HFF-Myc (cell line): ENCODE data around the gene OLFML3.
A peak's percentile ranks its signal among the peaks of the same experiment; 100 is the strongest.

Source experiments
- DNase-seq: peaks from one replicate; pipeline ENCODE4 v3.0.0-alpha.2; 2011; ENCODE audit warnings: low read depth; ENCODE audit errors: extremely low read depth
- H3K4me3 ChIP-seq: replicated peaks from 2 replicates; pipeline ENCODE4 v1.5.1; 2011; ENCODE audit warnings: low read depth, mild to moderate bottlenecking, control low read depth, low read length
- TF ChIP-seq, protein P1 (sequence below): IDR thresholded peaks from 2 replicates; pipeline ENCODE4 v1.5.1; 2012; ENCODE audit warnings: mild to moderate bottlenecking, low read depth, low read length, control low read depth; ENCODE audit errors: missing control alignments

The OLFML3 gene

GRCh38 chr1:113949007-113949406 lies 30.3 kb upstream of the OLFML3 start:
- H3K4me3 ChIP-seq: no peak overlapping the region
- no peak for DNase-seq
- TF ChIP-seq, protein P1, sequence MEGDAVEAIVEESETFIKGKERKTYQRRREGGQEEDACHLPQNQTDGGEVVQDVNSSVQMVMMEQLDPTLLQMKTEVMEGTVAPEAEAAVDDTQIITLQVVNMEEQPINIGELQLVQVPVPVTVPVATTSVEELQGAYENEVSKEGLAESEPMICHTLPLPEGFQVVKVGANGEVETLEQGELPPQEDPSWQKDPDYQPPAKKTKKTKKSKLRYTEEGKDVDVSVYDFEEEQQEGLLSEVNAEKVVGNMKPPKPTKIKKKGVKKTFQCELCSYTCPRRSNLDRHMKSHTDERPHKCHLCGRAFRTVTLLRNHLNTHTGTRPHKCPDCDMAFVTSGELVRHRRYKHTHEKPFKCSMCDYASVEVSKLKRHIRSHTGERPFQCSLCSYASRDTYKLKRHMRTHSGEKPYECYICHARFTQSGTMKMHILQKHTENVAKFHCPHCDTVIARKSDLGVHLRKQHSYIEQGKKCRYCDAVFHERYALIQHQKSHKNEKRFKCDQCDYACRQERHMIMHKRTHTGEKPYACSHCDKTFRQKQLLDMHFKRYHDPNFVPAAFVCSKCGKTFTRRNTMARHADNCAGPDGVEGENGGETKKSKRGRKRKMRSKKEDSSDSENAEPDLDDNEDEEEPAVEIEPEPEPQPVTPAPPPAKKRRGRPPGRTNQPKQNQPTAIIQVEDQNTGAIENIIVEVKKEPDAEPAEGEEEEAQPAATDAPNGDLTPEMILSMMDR: peak; percentile 34

DNA sequence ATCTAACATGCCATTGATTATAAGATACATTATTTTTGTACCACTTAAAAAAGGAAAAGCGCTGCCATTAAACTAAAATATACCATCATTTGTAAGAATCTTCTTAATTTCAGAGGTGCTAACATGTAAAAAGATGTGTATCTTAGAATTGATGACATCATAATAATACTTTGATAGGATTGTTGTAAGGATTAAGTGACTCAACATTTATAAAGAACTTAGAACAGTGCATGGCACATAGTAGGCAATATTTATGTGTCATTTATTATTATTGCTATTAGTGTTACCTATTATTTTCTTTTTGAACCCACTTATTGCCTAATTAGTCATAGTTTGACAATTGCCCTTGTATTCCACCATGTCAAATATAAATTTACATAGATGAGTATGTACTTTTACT lies 28.4 kb upstream of the OLFML3 start:
- no peak overlapping the region for H3K4me3 ChIP-seq
- TF ChIP-seq, protein P1: no peak
- no peak for DNase-seq

DNA sequence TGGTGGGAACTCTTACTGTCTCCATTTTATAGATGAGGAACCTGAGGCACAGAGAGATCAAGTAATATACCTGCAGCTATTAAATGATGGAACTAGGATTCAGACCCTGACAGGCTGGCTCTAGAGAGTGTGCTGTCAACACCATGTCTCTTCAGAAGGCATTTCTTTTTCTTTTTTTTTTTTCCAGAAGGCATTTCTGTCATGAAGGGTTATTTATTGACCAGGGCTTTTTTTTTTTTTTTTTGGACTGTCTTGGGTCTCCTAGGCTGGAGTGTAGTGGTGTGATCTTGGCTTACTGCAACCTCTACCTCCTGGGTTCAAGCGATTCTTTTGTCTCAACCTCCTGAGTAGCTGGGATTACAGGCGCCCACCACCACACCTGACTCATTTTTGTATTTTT lies 27.6 kb upstream of the OLFML3 start:
- no peak for DNase-seq
- H3K4me3 ChIP-seq: no peak overlapping the region
- TF ChIP-seq, protein P1: no peak

DNA sequence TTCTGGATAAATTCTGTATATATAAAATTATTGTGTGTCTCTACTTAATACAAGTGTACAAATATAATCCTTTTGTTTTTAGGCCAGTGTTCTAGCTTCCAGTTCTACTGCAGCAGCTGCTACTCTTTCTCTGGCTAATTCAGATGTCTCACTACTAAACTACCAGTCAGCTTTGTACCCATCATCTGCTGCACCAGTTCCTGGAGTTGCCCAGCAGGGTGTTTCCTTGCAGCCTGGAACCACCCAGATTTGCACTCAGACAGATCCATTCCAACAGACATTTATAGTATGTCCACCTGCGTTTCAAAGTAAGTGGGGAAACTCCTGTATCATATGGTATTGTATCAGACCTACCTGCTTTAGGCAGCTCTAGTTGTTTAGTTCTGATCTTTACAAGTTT lies 21.3 kb upstream of the OLFML3 start:
- no peak overlapping the region for H3K4me3 ChIP-seq
- TF ChIP-seq, protein P1: no peak
- DNase-seq: no peak

- no peak for DNase-seq
- TF ChIP-seq, protein P1: no peak
- no peak overlapping the region for H3K4me3 ChIP-seq
Measured at GRCh38 chr1:113958691-113959090, 20.6 kb upstream of the OLFML3 start.

GRCh38 chr1:113963281-113963906 lies 15.9 kb upstream of the OLFML3 start:
- no peak for DNase-seq
- TF ChIP-seq, protein P1: no peak
- H3K4me3 ChIP-seq: no peak overlapping the region
